ENCODE results near the gene MMAB. TPM values are rescaled to one million over a fixed set of nuclear protein-coding genes. Genes with fewer than 3 reads are reported as not detected.

MMAB gene
- polyA plus RNA-seq, 2 of the 4 experiments (the other 2 are of a cell fraction), result 26.1 to 36.8 TPM

- CTCF ChIA-PET, result no interaction called here
These were observed 16.1 kb downstream of the MMAB start for GRCh38 chr12:109557200-109557599.

GRCh38 chr12:109555431-109556315, 17.6 kb downstream of the MMAB start:
- Histone ChIP-seq H3K9me3 (no peaks in the 10 kb centered on the region), H3K4me1 (no peaks in the 10 kb centered on the region), H3K27ac (no peak overlapping the region), H3K4me2 (no peak overlapping the region), H3K4me3 (no peak overlapping the region)
- ChIA-PET POLR2A (interaction anchor here (0.6 kb wide), 1 partner anchor 161 kb away, joined by 3 read pairs; no protein-coding TSS in a partner anchor), CTCF (interaction anchor here (0.7 to 0.9 kb wide), 3 partner anchors 14 to 219 kb away, joined by 3 read pairs; no protein-coding TSS in a partner anchor)
- DNase-seq (ENCODE audit: low read depth in 1 of 2, low spot score in 1 of 2) (no peak), ATAC-seq (no peak), FAIRE-seq (no peak)
- WGBS (ENCODE audit: missing lambda C conversion rate), result 75% methylated on average over 17 of the region's 18 CpGs
- TF ChIP-seq EP300 (IDR thresholded peaks at IDR 0.05), result no peak
- no peak for TF ChIP-seq CHD4 (IDR thresholded peaks at IDR 0.05; ENCODE audit: borderline replicate concordance)
- no peak for TF ChIP-seq SMC3 (IDR thresholded peaks at IDR 0.05)
- no peak for TF ChIP-seq HES2 (IDR thresholded peaks at IDR 0.05)
- no peak for TF ChIP-seq MYC (IDR thresholded peaks at IDR 0.05; ENCODE audit: borderline replicate concordance, low read length)
- TF ChIP-seq FOXS1 (CRISPR knock-in tag; IDR thresholded peaks at IDR 0.05), result no peak
- TF ChIP-seq CTCF (IDR thresholded peaks at IDR 0.05), result no peak
- no peak for TF ChIP-seq ATOH8 (CRISPR knock-in tag; IDR thresholded peaks at IDR 0.05; ENCODE audit: low read depth)
- no peak for TF ChIP-seq MAFK (IDR thresholded peaks at IDR 0.05; ENCODE audit: partially characterized antibody)
- TF ChIP-seq KDM5A (IDR thresholded peaks at IDR 0.05), result no peak
- no peak for TF ChIP-seq FOSL2 (IDR thresholded peaks at IDR 0.05)
- TF ChIP-seq FOSL2 (CRISPR knock-in tag; IDR thresholded peaks at IDR 0.05), result no peak
- TF ChIP-seq HOXB5 (CRISPR knock-in tag; IDR thresholded peaks at IDR 0.05), result no peak
- TF ChIP-seq FOSB (CRISPR knock-in tag; IDR thresholded peaks at IDR 0.05), result no peak
- no peak for TF ChIP-seq CEBPB (IDR thresholded peaks at IDR 0.05)
- no peak for TF ChIP-seq BHLHE40 (IDR thresholded peaks at IDR 0.05; ENCODE audit: low read depth, low read length)
- no peak for TF ChIP-seq JUN (IDR thresholded peaks at IDR 0.05)
- no peak for TF ChIP-seq HEYL (CRISPR knock-in tag; IDR thresholded peaks at IDR 0.05)

More at GRCh38 chr12:109557200-109557599, 16.1 kb downstream of the MMAB start:
- Histone ChIP-seq H3K27ac (no peak overlapping the region), H3K4me2 (no peak overlapping the region), H3K9me3 (peaks cover 3% of the 10 kb centered on the region; the same call in 2 of the 3 replicates), H3K4me1 (no peaks in the 10 kb centered on the region), H3K4me3 (no peak overlapping the region)
- WGBS (ENCODE audit: missing lambda C conversion rate), result 70% methylated on average over 7 of the region's 10 CpGs
- FAIRE-seq, result no peak
- DNase-seq (ENCODE audit: low read depth in 1 of 2, low spot score in 1 of 2), result no peak
- POLR2A ChIA-PET, result no interaction called here
- TF ChIP-seq PBX3 (IDR thresholded peaks at IDR 0.05) (no peak), MYC (IDR thresholded peaks at IDR 0.05; ENCODE audit: borderline replicate concordance, low read length) (no peak), ZSCAN20 (CRISPR knock-in tag; IDR thresholded peaks at IDR 0.05) (no peak), CTCF (IDR thresholded peaks at IDR 0.05) (no peak), ZNF302 (CRISPR knock-in tag; IDR thresholded peaks at IDR 0.05) (no peak), BHLHE40 (IDR thresholded peaks at IDR 0.05; ENCODE audit: low read depth, low read length) (no peak), MAX (IDR thresholded peaks at IDR 0.05) (no peak), FOXS1 (CRISPR knock-in tag; IDR thresholded peaks at IDR 0.05) (no peak), KDM1A (IDR thresholded peaks at IDR 0.05; ENCODE audit: low read depth) (no peak), MAZ (IDR thresholded peaks at IDR 0.05; ENCODE audit: borderline replicate concordance, low read depth, low read length) (no peak), GATA3 (IDR thresholded peaks at IDR 0.05; ENCODE audit: borderline replicate concordance) (no peak)
- no peak for ATAC-seq
